ENCODE results near the gene SPSB3.

Gene SPSB3

GRCh38 chr16:1762196-1762878, 20.0 kb downstream of the SPSB3 start:
- H3K4me1 Mint-ChIP-seq: no peaks in the 10 kb centered on the region
- no peak for ATAC-seq (ENCODE audit: low read depth)
- no peak for DNase-seq (ENCODE audit: low spot score in 2 of 2)
- H3K36me3 Mint-ChIP-seq: peaks cover 11% of the 10 kb centered on the region
- H3K9me3 Mint-ChIP-seq: no peaks in the 10 kb centered on the region
- H3K27ac Mint-ChIP-seq: no peak overlapping the region
- H3K27me3 Mint-ChIP-seq: no peaks in the 10 kb centered on the region
- H3K4me3 Mint-ChIP-seq: no peak overlapping the region

GRCh38 chr16:1761751-1762150, 20.6 kb downstream of the SPSB3 start:
- Mint-ChIP-seq H3K4me3 (no peak overlapping the region), H3K36me3 (peaks cover 9% of the 10 kb centered on the region), H3K4me1 (no peaks in the 10 kb centered on the region), H3K27me3 (no peaks in the 10 kb centered on the region), H3K27ac (no peak overlapping the region), H3K9me3 (no peaks in the 10 kb centered on the region)
- DNase-seq (ENCODE audit: low spot score in 2 of 2): no peak
- no peak for ATAC-seq (ENCODE audit: low read depth)

GRCh38 chr16:1760911-1761310, 21.5 kb downstream of the SPSB3 start:
- Mint-ChIP-seq H3K27ac (no peak overlapping the region), H3K36me3 (peaks cover 10% of the 10 kb centered on the region), H3K4me1 (no peaks in the 10 kb centered on the region), H3K27me3 (no peaks in the 10 kb centered on the region), H3K4me3 (no peak overlapping the region), H3K9me3 (no peaks in the 10 kb centered on the region)
- ATAC-seq (ENCODE audit: low read depth) (no peak), DNase-seq (ENCODE audit: low spot score in 2 of 2) (no peak)

GRCh38 chr16:1759511-1759910, 22.9 kb downstream of the SPSB3 start:
- DNase-seq (ENCODE audit: low spot score in 2 of 2) (no peak), ATAC-seq (ENCODE audit: low read depth) (no peak)
- H3K4me1 Mint-ChIP-seq: no peaks in the 10 kb centered on the region
- no peak overlapping the region for H3K4me3 Mint-ChIP-seq
- H3K36me3 Mint-ChIP-seq: peaks cover 16% of the 10 kb centered on the region
- no peak overlapping the region for H3K27ac Mint-ChIP-seq
- no peaks in the 10 kb centered on the region for H3K9me3 Mint-ChIP-seq
- no peaks in the 10 kb centered on the region for H3K27me3 Mint-ChIP-seq

- H3K27me3 Mint-ChIP-seq: no peaks in the 10 kb centered on the region
- no peak for DNase-seq (ENCODE audit: low spot score in 2 of 2)
- peaks cover 16% of the 10 kb centered on the region for H3K36me3 Mint-ChIP-seq
- H3K4me3 Mint-ChIP-seq: no peak overlapping the region
- ATAC-seq (ENCODE audit: low read depth): no peak
- no peak overlapping the region for H3K27ac Mint-ChIP-seq
- H3K9me3 Mint-ChIP-seq: no peaks in the 10 kb centered on the region
- H3K4me1 Mint-ChIP-seq: no peaks in the 10 kb centered on the region
Measured at GRCh38 chr16:1758923-1759322, 23.4 kb downstream of the SPSB3 start.

- H3K4me1 Mint-ChIP-seq: no peaks in the 10 kb centered on the region
- peaks cover 16% of the 10 kb centered on the region for H3K36me3 Mint-ChIP-seq
- no peaks in the 10 kb centered on the region for H3K27me3 Mint-ChIP-seq
- H3K9me3 Mint-ChIP-seq: no peaks in the 10 kb centered on the region
- H3K4me3 Mint-ChIP-seq: no peak overlapping the region
- ATAC-seq (ENCODE audit: low read depth): no peak
- no peak overlapping the region for H3K27ac Mint-ChIP-seq
- no peak for DNase-seq (ENCODE audit: low spot score in 2 of 2)
Measured at GRCh38 chr16:1757714-1758461, 24.5 kb downstream of the SPSB3 start.

GRCh38 chr16:1754204-1754603, 28.2 kb downstream of the SPSB3 start:
- ATAC-seq (ENCODE audit: low read depth) (no peak), DNase-seq (ENCODE audit: low spot score in 2 of 2) (no peak)
- Mint-ChIP-seq H3K27ac (no peak overlapping the region), H3K27me3 (no peaks in the 10 kb centered on the region), H3K4me1 (no peaks in the 10 kb centered on the region), H3K4me3 (no peak overlapping the region), H3K36me3 (peaks cover 12% of the 10 kb centered on the region), H3K9me3 (no peaks in the 10 kb centered on the region)

DNA sequence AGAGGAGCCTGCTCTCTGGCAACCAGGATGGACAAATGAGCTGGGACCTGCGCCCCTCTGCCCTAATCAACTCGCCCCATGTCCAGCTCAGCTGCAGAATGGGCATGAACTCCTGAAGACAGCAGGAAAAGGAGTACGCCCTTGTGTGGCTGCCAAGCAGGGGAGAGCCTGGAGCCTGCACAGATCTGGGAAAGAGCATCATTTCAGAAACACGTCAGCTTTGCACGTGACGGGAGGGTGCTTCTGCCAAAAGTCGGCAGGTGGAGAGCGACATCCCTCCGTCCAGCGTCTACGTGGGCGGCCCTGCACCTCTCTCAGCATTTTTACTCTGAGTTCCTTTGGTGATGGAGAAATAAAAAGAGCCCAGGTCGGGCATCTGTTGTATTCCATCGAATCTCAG, 29.5 kb downstream of the SPSB3 start:
- Mint-ChIP-seq H3K9me3 (no peaks in the 10 kb centered on the region), H3K27me3 (no peaks in the 10 kb centered on the region), H3K27ac (no peak overlapping the region), H3K4me3 (no peak overlapping the region), H3K4me1 (no peaks in the 10 kb centered on the region), H3K36me3 (peaks cover 15% of the 10 kb centered on the region)
- DNase-seq (ENCODE audit: low spot score in 2 of 2) (no peak), ATAC-seq (ENCODE audit: low read depth) (no peak)

DNA sequence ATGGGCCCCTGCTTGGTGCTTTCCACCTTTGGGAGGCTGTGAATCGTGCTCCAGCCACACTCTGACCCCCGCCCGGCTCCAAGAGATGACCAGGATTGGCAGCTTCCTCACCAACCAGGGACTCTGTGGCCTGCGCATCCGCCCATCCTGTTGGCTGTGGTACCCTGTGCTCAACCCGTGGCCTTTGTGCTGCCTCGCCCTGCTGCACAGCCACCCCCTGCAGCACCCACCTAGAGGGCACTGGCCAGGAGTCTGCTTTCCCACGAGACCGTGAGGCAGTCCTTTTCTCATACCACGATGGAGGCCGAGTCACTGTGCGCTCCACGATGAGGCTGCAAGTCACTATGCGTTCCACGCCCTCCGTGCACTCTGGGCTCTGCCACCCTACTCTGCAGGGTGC, 30.4 kb downstream of the SPSB3 start:
- DNase-seq (ENCODE audit: low spot score in 2 of 2) (no peak), ATAC-seq (ENCODE audit: low read depth) (no peak)
- no peaks in the 10 kb centered on the region for H3K27me3 Mint-ChIP-seq
- H3K27ac Mint-ChIP-seq: no peak overlapping the region
- H3K36me3 Mint-ChIP-seq: peaks cover 18% of the 10 kb centered on the region
- no peak overlapping the region for H3K4me3 Mint-ChIP-seq
- H3K9me3 Mint-ChIP-seq: no peaks in the 10 kb centered on the region
- H3K4me1 Mint-ChIP-seq: no peaks in the 10 kb centered on the region

DNA sequence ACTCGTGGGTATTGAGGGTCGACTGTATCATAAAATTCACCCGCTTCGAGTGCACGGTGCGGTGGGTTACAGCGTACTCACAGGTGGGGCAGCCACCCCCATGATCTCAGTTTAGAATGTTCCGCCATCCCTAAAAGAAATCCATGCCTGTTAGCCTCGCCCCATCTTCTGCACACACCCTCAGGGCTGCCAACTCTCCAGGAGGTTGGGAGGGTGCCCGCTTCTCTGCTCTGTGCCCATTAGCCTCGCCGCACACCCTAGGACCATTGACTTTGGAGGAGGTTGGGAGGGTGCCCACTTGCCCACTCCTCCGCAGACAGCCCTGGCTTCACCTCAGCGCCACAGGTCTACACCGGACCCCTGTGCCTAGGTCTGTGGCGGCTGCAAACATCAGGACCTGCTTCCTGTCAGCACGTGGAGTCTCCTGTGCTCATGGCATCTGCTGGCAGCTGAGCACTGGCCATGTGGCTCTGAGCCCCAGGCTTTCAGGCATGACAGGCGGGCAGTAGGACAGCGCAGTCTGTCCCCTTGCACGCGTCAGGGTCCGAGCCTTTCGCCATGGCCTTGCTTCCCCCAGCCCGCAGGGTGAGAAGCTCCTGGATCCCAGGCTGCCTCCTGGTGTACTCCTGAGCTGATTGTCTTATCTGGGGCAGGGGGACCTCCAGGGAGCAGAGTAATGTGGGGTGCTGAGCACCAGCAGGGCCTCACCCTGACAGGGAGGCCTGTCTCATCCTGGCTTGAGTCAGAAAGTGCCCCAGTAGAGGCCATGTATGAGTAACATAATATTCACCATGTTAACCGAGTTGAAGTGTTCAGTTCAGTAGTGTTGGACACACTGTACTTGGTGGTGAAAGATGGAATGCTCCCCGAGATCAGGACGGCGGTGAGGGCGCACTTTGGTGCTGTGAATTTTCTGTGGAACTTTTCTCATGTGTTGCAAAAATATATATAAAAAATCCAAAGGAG, 32.9 kb downstream of the SPSB3 start:
- Mint-ChIP-seq H3K36me3 (peaks cover 15% of the 10 kb centered on the region), H3K27ac (no peak overlapping the region), H3K4me3 (no peak overlapping the region), H3K4me1 (peaks cover 2% of the 10 kb centered on the region), H3K9me3 (no peaks in the 10 kb centered on the region), H3K27me3 (no peaks in the 10 kb centered on the region)
- no peak for ATAC-seq (ENCODE audit: low read depth)
- DNase-seq (ENCODE audit: low spot score in 2 of 2): no peak

GRCh38 chr16:1747934-1748333, 34.4 kb downstream of the SPSB3 start:
- Mint-ChIP-seq H3K27me3 (no peaks in the 10 kb centered on the region), H3K4me3 (no peak overlapping the region), H3K27ac (no peak overlapping the region), H3K9me3 (no peaks in the 10 kb centered on the region), H3K36me3 (peaks cover 19% of the 10 kb centered on the region), H3K4me1 (peaks cover 2% of the 10 kb centered on the region)
- DNase-seq (ENCODE audit: low spot score in 2 of 2): no peak
- no peak for ATAC-seq (ENCODE audit: low read depth)

DNA sequence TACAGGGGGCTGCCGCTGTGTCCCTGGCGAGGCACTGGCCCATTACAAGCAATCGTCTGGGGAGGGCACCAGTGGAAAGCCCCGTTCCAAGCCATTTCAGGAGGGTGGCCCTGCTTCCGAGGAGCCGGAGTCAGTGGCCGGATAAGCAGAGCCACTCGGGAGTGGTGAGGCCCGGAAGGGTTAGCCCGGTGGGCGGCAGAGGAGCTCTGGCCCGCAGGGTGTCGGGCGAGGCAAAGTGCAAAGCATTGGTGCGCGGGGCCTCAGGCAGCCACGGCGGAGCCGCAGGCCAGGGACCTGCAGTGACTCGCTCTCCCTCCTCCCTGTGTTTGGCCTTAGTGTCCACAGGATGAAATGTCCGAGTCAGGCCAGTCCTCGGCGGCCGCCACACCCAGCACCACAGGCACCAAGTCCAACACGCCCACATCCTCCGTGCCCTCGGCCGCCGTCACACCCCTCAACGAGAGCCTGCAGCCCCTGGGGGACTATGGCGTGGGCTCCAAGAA, 35.6 kb downstream of the SPSB3 start:
- no peak for DNase-seq (ENCODE audit: low spot score in 2 of 2)
- H3K9me3 Mint-ChIP-seq: no peaks in the 10 kb centered on the region
- H3K36me3 Mint-ChIP-seq: peaks cover 16% of the 10 kb centered on the region
- no peak for ATAC-seq (ENCODE audit: low read depth)
- peaks cover 2% of the 10 kb centered on the region for H3K4me1 Mint-ChIP-seq
- no peak overlapping the region for H3K4me3 Mint-ChIP-seq
- no peaks in the 10 kb centered on the region for H3K27me3 Mint-ChIP-seq
- no peak overlapping the region for H3K27ac Mint-ChIP-seq

DNA sequence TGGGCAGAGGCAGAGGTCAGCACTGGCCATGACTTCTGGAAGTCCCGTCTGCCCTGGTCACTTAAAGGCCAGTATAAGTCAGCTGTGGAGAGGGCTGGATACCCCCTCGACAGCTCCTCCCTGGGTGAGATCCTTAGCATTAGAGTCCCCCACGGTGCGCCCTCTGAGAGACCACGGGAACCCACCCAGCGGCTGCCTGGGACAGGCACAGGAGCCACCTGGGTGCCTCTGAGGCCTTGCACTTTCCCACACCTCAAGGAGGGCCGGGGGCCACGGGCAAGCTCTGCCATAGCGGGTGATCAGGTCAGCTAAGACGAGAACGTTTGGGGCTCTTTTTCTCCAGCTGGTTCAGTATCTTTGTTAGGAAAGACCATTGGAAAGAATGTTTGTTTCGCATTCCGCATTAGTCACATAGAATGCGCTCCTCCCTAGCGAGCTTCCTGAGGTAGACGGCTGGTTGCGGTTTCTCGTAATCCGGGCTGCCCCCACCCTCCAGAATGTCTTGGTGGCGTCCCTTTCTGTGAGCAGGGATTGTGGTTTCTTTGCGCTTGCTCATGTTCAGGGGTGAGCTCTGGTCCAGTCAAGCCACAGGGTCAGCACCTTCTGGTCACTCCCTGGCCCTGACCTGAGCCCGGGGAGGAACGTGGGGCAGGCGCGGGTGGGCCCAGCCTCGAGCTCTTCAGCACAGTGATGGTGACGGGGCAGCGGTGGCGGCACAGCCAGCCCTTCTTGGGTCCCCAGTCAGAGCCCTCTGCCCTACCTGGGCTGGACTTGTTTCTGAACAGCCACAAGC, 36.3 kb downstream of the SPSB3 start:
- no peak overlapping the region for H3K27ac Mint-ChIP-seq
- no peaks in the 10 kb centered on the region for H3K9me3 Mint-ChIP-seq
- peaks cover 3% of the 10 kb centered on the region for H3K4me1 Mint-ChIP-seq
- no peak overlapping the region for H3K4me3 Mint-ChIP-seq
- ATAC-seq (ENCODE audit: low read depth): no peak
- peaks cover 16% of the 10 kb centered on the region for H3K36me3 Mint-ChIP-seq
- H3K27me3 Mint-ChIP-seq: no peaks in the 10 kb centered on the region
- DNase-seq (ENCODE audit: low spot score in 2 of 2): no peak

Measured in memory B cell (primary cell).